Activated T-cell treated with anti-CD3 and anti-CD28 coated beads, Interleukin-2, amount 50 U/mL, for 24 hours (primary cell): Measurements from ENCODE around the gene TMEM209.
"Not testable (repeated sequence)": the region's sequence is repeated elsewhere in the genome, so short reads cannot be mapped to it uniquely, and the experiment has no call there.

ENCODE experiments used
- DNase-seq: peaks from one replicate; pipeline ENCODE4 v3.0.0-alpha.2; 2020
- H3K27ac Mint-ChIP-seq: 2 replicates; pipeline ENCODE4 v1.8.0; 2020; ENCODE audit warnings: mild to moderate bottlenecking, mixed read lengths
- H3K27me3 Mint-ChIP-seq: 2 replicates; pipeline ENCODE4 v1.8.0; 2020; ENCODE audit warnings: mixed read lengths
- H3K36me3 Mint-ChIP-seq: 2 replicates; pipeline ENCODE4 v1.8.0; 2020; ENCODE audit warnings: low read depth, mixed read lengths
- H3K4me1 Mint-ChIP-seq: 2 replicates; pipeline ENCODE4 v1.8.0; 2020; ENCODE audit warnings: low read depth, mixed read lengths
- H3K4me3 Mint-ChIP-seq: 2 replicates; pipeline ENCODE4 v1.8.0; 2020; ENCODE audit warnings: mild to moderate bottlenecking, moderate library complexity, mixed read lengths
- H3K9me3 Mint-ChIP-seq: 2 replicates; pipeline ENCODE4 v1.8.0; 2020; ENCODE audit warnings: mixed read lengths

TMEM209 gene

GRCh38 chr7:130201796-130202195 lies 3.4 kb downstream of the TMEM209 start:
- Mint-ChIP-seq H3K9me3 (no peaks in the 10 kb centered on the region), H3K4me3 (no peak overlapping the region), H3K4me1 (peaks cover 42% of the 10 kb centered on the region), H3K27ac (no peak overlapping the region), H3K27me3 (no peaks in the 10 kb centered on the region), H3K36me3 (peaks cover 80% of the 10 kb centered on the region)
- DNase-seq = no peak

DNA sequence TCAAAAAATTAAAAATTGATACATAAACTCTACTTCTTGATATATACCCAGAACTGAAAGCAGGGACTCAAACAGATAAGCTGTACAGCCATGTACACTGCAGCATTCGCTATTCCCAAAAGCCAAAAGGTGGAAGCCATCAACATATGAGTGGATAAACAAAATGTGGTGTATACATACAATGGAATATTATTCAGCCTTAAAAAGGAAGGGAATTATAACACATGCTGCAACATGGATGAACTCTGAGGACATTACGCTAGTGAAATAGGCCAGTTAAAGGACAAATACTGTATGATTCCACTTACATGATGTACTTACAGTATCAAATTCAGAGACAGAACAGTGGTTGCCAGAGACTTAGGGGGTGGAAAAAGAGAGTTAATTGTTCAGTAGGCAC lies 8.1 kb downstream of the TMEM209 start:
- no peaks in the 10 kb centered on the region for H3K9me3 Mint-ChIP-seq
- no peak overlapping the region for H3K4me3 Mint-ChIP-seq
- no peak for DNase-seq
- peaks cover 91% of the 10 kb centered on the region for H3K36me3 Mint-ChIP-seq
- peaks cover 16% of the 10 kb centered on the region for H3K4me1 Mint-ChIP-seq
- no peak overlapping the region for H3K27ac Mint-ChIP-seq
- H3K27me3 Mint-ChIP-seq = no peaks in the 10 kb centered on the region

DNA sequence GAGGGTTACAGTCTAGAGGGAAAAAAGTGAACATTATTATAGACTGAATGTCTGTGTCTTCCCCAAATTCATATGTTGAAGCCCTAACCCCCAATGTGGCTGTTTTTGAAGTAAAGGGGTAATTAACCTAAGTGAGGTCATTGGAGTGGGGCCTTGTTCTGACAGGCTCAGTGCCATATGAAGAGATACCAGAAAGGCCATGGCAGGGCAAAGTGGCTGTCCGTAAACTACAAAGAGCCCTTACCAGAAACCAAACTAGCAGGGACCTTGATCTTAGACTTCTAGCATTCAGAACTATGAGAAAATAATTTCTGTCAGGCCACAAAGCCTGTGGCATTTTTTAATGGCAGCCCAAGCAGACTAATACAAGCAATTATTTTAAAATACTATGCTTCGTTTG lies 8.7 kb downstream of the TMEM209 start:
- Mint-ChIP-seq H3K27me3 (no peaks in the 10 kb centered on the region), H3K4me1 (peaks cover 12% of the 10 kb centered on the region), H3K4me3 (no peak overlapping the region), H3K9me3 (no peaks in the 10 kb centered on the region), H3K36me3 (peaks cover 91% of the 10 kb centered on the region), H3K27ac (peak overlapping the region; percentile 9)
- DNase-seq = no peak

DNA sequence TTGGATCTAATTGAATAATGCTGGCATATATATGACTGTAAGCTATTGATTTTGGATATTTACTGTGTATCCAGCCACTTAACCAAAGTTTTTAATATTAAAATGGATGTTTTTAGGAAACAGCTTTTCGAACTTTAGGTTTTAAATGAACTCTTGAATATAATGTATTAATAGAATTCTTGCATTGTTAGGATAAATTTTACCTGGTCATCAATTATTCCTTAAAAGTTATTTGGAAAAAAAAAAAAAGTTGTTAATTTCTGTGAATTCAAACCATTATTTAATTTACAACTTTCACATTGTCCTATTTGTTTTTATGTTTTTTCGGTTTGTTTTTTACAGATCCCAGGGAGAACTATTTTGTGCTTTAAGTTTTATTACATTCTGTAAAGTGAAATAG lies 9.8 kb downstream of the TMEM209 start:
- no peak overlapping the region for H3K27ac Mint-ChIP-seq
- H3K9me3 Mint-ChIP-seq = no peaks in the 10 kb centered on the region
- no peak for DNase-seq
- no peak overlapping the region for H3K4me3 Mint-ChIP-seq
- H3K4me1 Mint-ChIP-seq = peaks cover 10% of the 10 kb centered on the region
- no peaks in the 10 kb centered on the region for H3K27me3 Mint-ChIP-seq
- H3K36me3 Mint-ChIP-seq = peaks cover 92% of the 10 kb centered on the region

GRCh38 chr7:130191791-130192190 lies 13.4 kb downstream of the TMEM209 start:
- no peaks in the 10 kb centered on the region for H3K9me3 Mint-ChIP-seq

DNA sequence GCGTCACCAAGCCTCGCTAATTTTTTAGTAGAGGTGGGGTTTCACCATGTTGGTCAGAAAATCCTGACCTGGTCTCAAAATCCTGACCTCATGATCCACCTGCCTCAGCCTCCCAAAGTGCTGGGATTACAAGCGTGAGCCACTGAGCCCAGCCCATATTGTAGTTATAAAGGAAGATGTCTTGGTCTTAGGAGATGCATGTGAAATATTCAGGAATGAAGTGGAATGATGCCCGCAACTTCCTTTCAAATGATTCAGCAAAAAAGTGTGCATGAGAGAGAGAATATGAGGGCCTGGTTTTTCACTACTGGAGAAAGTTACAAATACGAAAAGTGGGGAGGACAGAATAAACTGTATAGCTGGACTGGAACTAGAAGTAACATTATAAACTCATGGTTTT lies 15.9 kb downstream of the TMEM209 start:
- no peak overlapping the region for H3K4me3 Mint-ChIP-seq
- H3K4me1 Mint-ChIP-seq = peaks cover 15% of the 10 kb centered on the region
- H3K36me3 Mint-ChIP-seq = peaks cover 84% of the 10 kb centered on the region
- H3K9me3 Mint-ChIP-seq = no peaks in the 10 kb centered on the region
- DNase-seq = no peak
- H3K27ac Mint-ChIP-seq = no peak overlapping the region
- H3K27me3 Mint-ChIP-seq = no peaks in the 10 kb centered on the region

More at GRCh38 chr7:130191791-130192190, 13.4 kb downstream of the TMEM209 start:
- H3K27ac Mint-ChIP-seq = no peak overlapping the region
- no peak for DNase-seq
- peaks cover 13% of the 10 kb centered on the region for H3K4me1 Mint-ChIP-seq
- H3K27me3 Mint-ChIP-seq = no peaks in the 10 kb centered on the region
- no peak overlapping the region for H3K4me3 Mint-ChIP-seq
- peaks cover 86% of the 10 kb centered on the region for H3K36me3 Mint-ChIP-seq

DNA sequence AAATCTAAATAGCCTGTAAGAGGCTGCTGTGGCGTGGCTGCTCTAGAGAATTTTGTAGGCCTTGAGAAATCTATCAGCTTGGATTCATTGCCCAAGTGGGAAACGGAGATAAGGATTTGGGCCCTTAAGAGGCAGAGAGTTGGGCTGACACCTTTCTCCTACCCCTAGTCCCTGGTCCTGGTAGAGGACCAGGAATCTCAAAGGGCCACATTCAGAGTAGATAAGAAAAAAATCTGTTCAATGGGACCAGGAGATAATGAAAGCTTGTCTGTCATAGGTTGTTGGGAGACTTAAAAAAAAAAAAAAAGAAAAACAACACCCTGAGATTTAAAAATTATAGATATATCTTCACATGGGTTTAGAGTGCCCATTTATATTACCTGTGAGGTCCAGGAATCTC lies 17.8 kb downstream of the TMEM209 start:
- no peak for DNase-seq
- no peak overlapping the region for H3K27ac Mint-ChIP-seq
- no peaks in the 10 kb centered on the region for H3K9me3 Mint-ChIP-seq
- H3K4me1 Mint-ChIP-seq = peaks cover 29% of the 10 kb centered on the region
- H3K36me3 Mint-ChIP-seq = peaks cover 84% of the 10 kb centered on the region
- no peak overlapping the region for H3K4me3 Mint-ChIP-seq
- H3K27me3 Mint-ChIP-seq = no peaks in the 10 kb centered on the region

GRCh38 chr7:130184349-130184748 lies 20.9 kb downstream of the TMEM209 start:
- Mint-ChIP-seq H3K36me3 (peaks cover 83% of the 10 kb centered on the region), H3K4me1 (peaks cover 43% of the 10 kb centered on the region)
- not testable (repeated sequence) for H3K4me3 Mint-ChIP-seq, DNase-seq, H3K27me3 Mint-ChIP-seq, H3K27ac Mint-ChIP-seq, H3K9me3 Mint-ChIP-seq

- H3K36me3 Mint-ChIP-seq = peaks cover 84% of the 10 kb centered on the region
Measured at GRCh38 chr7:130182990-130183389, 22.2 kb downstream of the TMEM209 start.

GRCh38 chr7:130181263-130181605 lies 24.0 kb downstream of the TMEM209 start:
- Mint-ChIP-seq H3K27me3 (no peaks in the 10 kb centered on the region), H3K27ac (peak overlapping the region; percentile 94), H3K4me3 (no peak overlapping the region), H3K36me3 (peaks cover 87% of the 10 kb centered on the region), H3K4me1 (peaks cover 31% of the 10 kb centered on the region), H3K9me3 (no peaks in the 10 kb centered on the region)
- no peak for DNase-seq

More at GRCh38 chr7:130182990-130183389, 22.2 kb downstream of the TMEM209 start:
- no peak for DNase-seq
- Mint-ChIP-seq H3K27ac (peak overlapping the region; percentile 84), H3K4me1 (peaks cover 40% of the 10 kb centered on the region), H3K9me3 (no peaks in the 10 kb centered on the region), H3K27me3 (no peaks in the 10 kb centered on the region), H3K4me3 (no peak overlapping the region)

- peaks cover 31% of the 10 kb centered on the region for H3K4me1 Mint-ChIP-seq
- peak; percentile 60 for DNase-seq
- H3K27ac Mint-ChIP-seq = peak overlapping the region; percentile 94
- H3K27me3 Mint-ChIP-seq = no peaks in the 10 kb centered on the region
- H3K9me3 Mint-ChIP-seq = no peaks in the 10 kb centered on the region
- peaks cover 88% of the 10 kb centered on the region for H3K36me3 Mint-ChIP-seq
- H3K4me3 Mint-ChIP-seq = peak overlapping the region; percentile 8
Measured at GRCh38 chr7:130180571-130181262, 24.5 kb downstream of the TMEM209 start.

DNA sequence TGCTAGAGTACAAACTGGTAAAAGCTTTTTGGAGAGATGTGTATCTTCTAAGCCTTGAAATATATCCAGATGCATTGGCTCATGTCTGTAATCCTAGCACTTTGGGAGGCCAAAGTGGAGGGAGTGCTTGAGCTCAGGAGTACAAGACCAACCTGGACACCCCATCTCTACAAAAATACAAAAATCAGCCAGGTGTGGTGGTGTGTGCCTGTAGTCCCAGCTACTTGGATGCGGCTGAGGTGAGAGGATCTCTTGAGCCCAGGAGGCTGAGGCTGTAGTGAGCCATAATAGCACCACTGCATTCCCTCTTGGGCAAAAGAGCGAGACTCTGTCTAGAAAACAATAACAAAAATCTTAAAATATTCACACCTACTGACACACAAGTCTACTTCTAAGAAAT lies 25.6 kb downstream of the TMEM209 start:
- H3K27me3 Mint-ChIP-seq = no peaks in the 10 kb centered on the region
- peaks cover 89% of the 10 kb centered on the region for H3K36me3 Mint-ChIP-seq
- H3K4me3 Mint-ChIP-seq = no peak overlapping the region
- peaks cover 31% of the 10 kb centered on the region for H3K4me1 Mint-ChIP-seq
- DNase-seq = no peak
- H3K27ac Mint-ChIP-seq = no peak overlapping the region
- no peaks in the 10 kb centered on the region for H3K9me3 Mint-ChIP-seq

GRCh38 chr7:130178251-130178650 lies 27.0 kb downstream of the TMEM209 start:
- no peak overlapping the region for H3K4me3 Mint-ChIP-seq
- H3K9me3 Mint-ChIP-seq = no peaks in the 10 kb centered on the region
- H3K36me3 Mint-ChIP-seq = peaks cover 88% of the 10 kb centered on the region
- no peak for DNase-seq
- H3K27me3 Mint-ChIP-seq = no peaks in the 10 kb centered on the region
- H3K27ac Mint-ChIP-seq = no peak overlapping the region
- H3K4me1 Mint-ChIP-seq = peaks cover 26% of the 10 kb centered on the region

- Mint-ChIP-seq H3K9me3 (no peaks in the 10 kb centered on the region), H3K36me3 (peaks cover 84% of the 10 kb centered on the region), H3K4me3 (no peak overlapping the region), H3K4me1 (no peaks in the 10 kb centered on the region), H3K27ac (no peak overlapping the region), H3K27me3 (no peaks in the 10 kb centered on the region)
- no peak for DNase-seq
Measured at GRCh38 chr7:130174237-130174959, 30.8 kb downstream of the TMEM209 start.

DNA sequence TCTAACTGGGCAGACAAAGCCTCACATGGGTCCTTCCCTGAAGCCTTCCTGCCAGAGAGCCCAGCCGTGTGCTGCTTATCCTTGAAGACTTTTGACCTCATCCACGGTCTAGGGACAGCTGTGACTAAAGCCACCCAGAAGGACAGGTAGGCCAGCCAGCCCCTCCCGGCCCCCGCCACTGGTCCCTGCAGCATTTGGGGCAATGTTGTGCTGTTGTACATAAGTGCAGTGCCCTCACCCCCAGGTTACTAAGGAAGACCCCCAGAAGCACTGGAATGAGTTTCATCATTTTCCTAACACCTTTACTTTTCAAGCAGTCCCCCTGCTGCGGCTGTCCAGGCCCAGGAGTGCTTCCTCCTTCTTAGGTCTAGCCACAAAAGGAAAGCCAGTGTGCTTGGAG lies 43.0 kb downstream of the TMEM209 start:
- Mint-ChIP-seq H3K27ac (no peak overlapping the region), H3K4me3 (no peak overlapping the region), H3K27me3 (no peaks in the 10 kb centered on the region), H3K4me1 (no peaks in the 10 kb centered on the region), H3K36me3 (peaks cover 90% of the 10 kb centered on the region), H3K9me3 (peaks cover 21% of the 10 kb centered on the region)
- DNase-seq = no peak
